Tibial nerve (tissue), 4 donors: ENCODE data around the gene SYP. TPM values are rescaled to one million over a fixed set of nuclear protein-coding genes. Genes with fewer than 3 reads are reported as not detected.

Experiments
- DNase-seq, 2 donors: peaks; one replicate each; pipeline ENCODE4 v3.0.0-alpha.2; 2019; ENCODE audit warnings: low spot score in 2 of 2
- H3K27ac ChIP-seq, 4 donors: fragments of 200-600 bp; sonication (generic) in 3 of 4; one replicate each; pipeline ENCODE4 v1.5.1; 2017 to 2019; ENCODE audit warnings: mild to moderate bottlenecking in 1 of 4
- H3K27me3 ChIP-seq, 2 donors: fragments of 200-600 bp; sonication (generic) in 1 of 2; one replicate each; pipeline versions ENCODE4 v1.5.1 to v1.6.0; 2017 to 2019
- H3K36me3 ChIP-seq, 3 donors: fragments of 200-600 bp; sonication (generic); one replicate each; pipeline ENCODE4 v1.5.1; 2018 to 2019
- H3K4me1 ChIP-seq, 4 donors: fragments of 200-600 bp; sonication (generic) in 3 of 4; one replicate each; pipeline ENCODE4 v1.5.1; 2017 to 2019
- H3K4me3 ChIP-seq, 4 donors: fragments of 200-600 bp; sonication (generic) in 3 of 4; one replicate each; pipeline ENCODE4 v1.5.1; 2017 to 2019; ENCODE audit warnings: mild to moderate bottlenecking in 1 of 4, moderate library complexity in 1 of 4
- H3K9me3 ChIP-seq, 4 donors: fragments of 200-600 bp; sonication (generic) in 3 of 4; one replicate each; pipeline ENCODE4 v1.5.1; 2017 to 2019
- CTCF ChIP-seq, 5 experiments: fragments of 200-600 bp in 3 of 5; fragments of 450-650 bp in 2 of 5; sonication (generic) in 3 of 5; IDR thresholded peaks; one replicate each; pipeline ENCODE4 v1.5.1; 2016 to 2019; ENCODE audit warnings: antibody characterized with exemption in 5 of 5, mild to moderate bottlenecking in 3 of 5, moderate library complexity in 2 of 5
- EP300 ChIP-seq, 2 donors: sonication (generic); formaldehyde crosslinking; IDR thresholded peaks; one replicate each; pipeline ENCODE4 v1.6.1; 2017; ENCODE audit warnings: antibody characterized with exemption in 2 of 2, mild to moderate bottlenecking in 1 of 2
- POLR2A ChIP-seq, 2 donors: fragments of 450-650 bp; IDR thresholded peaks; one replicate each; pipeline ENCODE4 v1.6.1; 2017; ENCODE audit warnings: antibody characterized with exemption in 2 of 2, mild to moderate bottlenecking in 2 of 2, moderate library complexity in 2 of 2
- WGBS, 2 donors: methylation state at CpG; one replicate each; pipeline ENCODE4 v1.1.5; 2018; 5-methylcytosine and 5-hydroxymethylcytosine counted together
- total RNA-seq, 4 donors: library from RNA; depleted of rRNA; stranded (reverse); fragments of >200 nt; gene quantifications; one replicate each; pipeline ENCODE4 v1.1.0, GENCODE V29; 2016

Gene SYP
- total RNA-seq, 4 donors from 2014 or later, result 3.1 to 9.9 (median 7.7) TPM

- no peaks in the 10 kb centered on the region for H3K9me3 ChIP-seq
- peak overlapping the region; percentile 66 to 92 (median 89) for H3K27ac ChIP-seq
- peaks cover 0 to 20% (median 0%) of the 10 kb centered on the region in 4 donors for H3K4me1 ChIP-seq
- peak overlapping the region; percentile 27 to 50 (median 41) for H3K4me3 ChIP-seq
- H3K36me3 ChIP-seq, result no peaks in the 10 kb centered on the region
- WGBS, 2 donors, result 7 to 53% methylated on average over 21 to 35 of the region's 35 CpGs
- TF ChIP-seq EP300 (IDR thresholded peaks at IDR 0.05) (peak in 1 of 2 donors; percentile 61), CTCF (IDR thresholded peaks at IDR 0.05) (peak in 1 of 5 experiments; percentile 11), POLR2A (IDR thresholded peaks at IDR 0.05) (peak in 1 of 2 donors; percentile 49)
- peak; percentile 24 to 47 for DNase-seq
- H3K27me3 ChIP-seq, result no peaks in the 10 kb centered on the region
Measured at GRCh38 chrX:49166914-49167739, 32.9 kb downstream of the SYP start.

GRCh38 chrX:49165901-49166881, 33.8 kb downstream of the SYP start:
- 24 to 54% methylated on average over 12 to 40 of the region's 61 CpGs for WGBS, 2 donors
- Histone ChIP-seq H3K27ac (peak overlapping the region; percentile 66 to 92 (median 89)), H3K9me3 (no peaks in the 10 kb centered on the region), H3K36me3 (no peaks in the 10 kb centered on the region), H3K27me3 (no peaks in the 10 kb centered on the region), H3K4me1 (peaks cover 0 to 20% (median 0%) of the 10 kb centered on the region in 4 donors), H3K4me3 (peak overlapping the region; percentile 27 to 50 (median 41))
- DNase-seq, result peak; percentile 36 to 48
- TF ChIP-seq CTCF (IDR thresholded peaks at IDR 0.05) (peak; percentile 16 to 35 (median 21)), POLR2A (IDR thresholded peaks at IDR 0.05) (peak in 1 of 2 donors; percentile 16), EP300 (IDR thresholded peaks at IDR 0.05) (peak in 1 of 2 donors; percentile 63)

GRCh38 chrX:49164589-49165360, 35.2 kb downstream of the SYP start:
- TF ChIP-seq POLR2A (IDR thresholded peaks at IDR 0.05) (no peak), CTCF (IDR thresholded peaks at IDR 0.05) (no peak), EP300 (IDR thresholded peaks at IDR 0.05) (no peak)
- 84 to 86% methylated on average over 25 to 31 of the region's 31 CpGs for WGBS, 2 donors
- Histone ChIP-seq H3K4me1 (peaks cover 0 to 20% (median 0%) of the 10 kb centered on the region in 4 donors), H3K36me3 (no peaks in the 10 kb centered on the region), H3K9me3 (no peaks in the 10 kb centered on the region), H3K27me3 (no peaks in the 10 kb centered on the region), H3K4me3 (no peak overlapping the region), H3K27ac (peak overlapping the region; percentile 72 to 92 (median 89))
- DNase-seq, result no peak

- H3K27me3 ChIP-seq, result no peaks in the 10 kb centered on the region
- peak; percentile 52 to 77 for TF ChIP-seq POLR2A (IDR thresholded peaks at IDR 0.05)
- TF ChIP-seq CTCF (IDR thresholded peaks at IDR 0.05), result peak; percentile 82 to 97 (median 90)
- TF ChIP-seq EP300 (IDR thresholded peaks at IDR 0.05), result peak in 1 of 2 donors; percentile 60
- H3K4me1 ChIP-seq, result peaks cover 0 to 20% (median 0%) of the 10 kb centered on the region in 4 donors
- DNase-seq, result peak; percentile 83 to 90
- WGBS, 2 donors, result 1 to 56% methylated on average over 23 to 35 of the region's 69 CpGs
- H3K4me3 ChIP-seq, result peak overlapping the region; percentile 22 to 53 (median 38)
- no peaks in the 10 kb centered on the region for H3K9me3 ChIP-seq
- no peaks in the 10 kb centered on the region for H3K36me3 ChIP-seq
- H3K27ac ChIP-seq, result peak overlapping the region; percentile 72 to 92 (median 89)
Measured at GRCh38 chrX:49163555-49164419, 36.2 kb downstream of the SYP start.
